Hepatocyte (in vitro differentiated cells): ENCODE measurements around the gene CRADD. TPM values are rescaled to one million over a fixed set of nuclear protein-coding genes. Genes with fewer than 3 reads are reported as not detected.

ENCODE experiments used
- DNase-seq: peaks from one replicate; pipeline ENCODE4 v3.0.0-alpha.2; 2016; ENCODE audit warnings: low spot score
- H2AFZ ChIP-seq: fragments of 200-600 bp; sonication (generic); 2 replicates; pipeline ENCODE4 v1.6.0; 2016; ENCODE audit warnings: antibody characterized with exemption, mild to moderate bottlenecking
- H3K27ac ChIP-seq: fragments of 200-600 bp; sonication (generic); 2 replicates; pipeline ENCODE4 v1.5.1; 2016; ENCODE audit warnings: mild to moderate bottlenecking
- H3K27me3 ChIP-seq: fragments of 200-600 bp; sonication (generic); 2 replicates; pipeline ENCODE4 v1.6.1; 2016
- H3K36me3 ChIP-seq: fragments of 200-600 bp; sonication (generic); replicated peaks from 2 replicates; pipeline ENCODE4 v1.5.1; 2016; ENCODE audit warnings: low read depth; ENCODE audit not compliant: insufficient read depth
- H3K4me1 ChIP-seq: fragments of 200-600 bp; sonication (generic); 2 replicates; pipeline ENCODE4 v1.5.1; 2016; ENCODE audit warnings: mild to moderate bottlenecking, moderate library complexity; ENCODE audit not compliant: insufficient read depth
- H3K4me2 ChIP-seq: fragments of 200-600 bp; sonication (generic); 2 replicates; pipeline ENCODE4 v1.6.0; 2016
- H3K4me3 ChIP-seq: fragments of 200-600 bp; sonication (generic); 2 replicates; pipeline ENCODE4 v1.5.1; 2016; ENCODE audit warnings: mild to moderate bottlenecking
- H3K79me2 ChIP-seq: fragments of 200-600 bp; sonication (generic); 2 replicates; pipeline ENCODE4 v1.6.0; 2017; ENCODE audit warnings: mild to moderate bottlenecking
- H3K9me2 ChIP-seq: fragments of 200-600 bp; sonication (generic); replicated peaks from 2 replicates; pipeline ENCODE4 v1.6.0; 2017; ENCODE audit warnings: mild to moderate bottlenecking; ENCODE audit not compliant: insufficient read depth
- H3K9me3 ChIP-seq: fragments of 200-600 bp; sonication (generic); 2 replicates; pipeline ENCODE4 v1.5.1; 2016; ENCODE audit warnings: low read depth, mild to moderate bottlenecking
- H4K20me1 ChIP-seq: fragments of 200-600 bp; sonication (generic); 2 replicates; pipeline ENCODE4 v1.6.0; 2016; ENCODE audit warnings: mild to moderate bottlenecking; ENCODE audit not compliant: insufficient read depth, poor library complexity, severe bottlenecking
- EZH2 ChIP-seq: fragments of 200-600 bp; sonication (generic); IDR thresholded peaks from 2 replicates; pipeline ENCODE4 v1.6.1; 2016; ENCODE audit warnings: antibody characterized with exemption, mild to moderate bottlenecking, borderline replicate concordance
- EZH2phosphoT487 ChIP-seq: fragments of 200-600 bp; sonication (generic); IDR thresholded peaks from one replicate; pipeline ENCODE4 v1.6.1; 2018; ENCODE audit warnings: antibody characterized with exemption, mild to moderate bottlenecking, low read depth, moderate library complexity; ENCODE audit not compliant: unreplicated experiment, severe bottlenecking
- WGBS: methylation state at CpG from one replicate; pipeline ENCODE4 v1.1.6; 2016; ENCODE audit warnings: low lambda C conversion rate; ENCODE audit errors: missing lambda C conversion rate; 5-methylcytosine and 5-hydroxymethylcytosine counted together
- polyA plus RNA-seq: library from polyadenylated mRNA; unstranded; fragments of >200 nt; fragmentation: Nextera tagmentation; extraction: Ambion mirVana; gene quantifications from 2 replicates; pipeline ENCODE4 v1.2.1, GENCODE V29; 2016
- total RNA-seq: library from RNA; depleted of rRNA; stranded (reverse); fragments of >200 nt; gene quantifications from 2 replicates; pipeline ENCODE4 v1.2.3, GENCODE V29; 2014
- TF ChIP-seq, protein P1 (sequence below): fragments of 200-600 bp; sonication (generic); IDR thresholded peaks from 2 replicates; pipeline ENCODE4 v1.5.1; 2016; ENCODE audit warnings: antibody characterized with exemption, mild to moderate bottlenecking; ENCODE audit not compliant: poor library complexity

The CRADD gene
- total and polyA plus RNA-seq, 2 experiments from 2014 or later: 19.5 to 27.3 TPM

- no peak for DNase-seq
- Histone ChIP-seq H3K27ac (no peak overlapping the region), H3K79me2 (no peaks in the 10 kb centered on the region), H3K9me2 (no peaks in the 10 kb centered on the region), H3K9me3 (no peaks in the 10 kb centered on the region), H2AFZ (no peak overlapping the region), H3K27me3 (no peaks in the 10 kb centered on the region), H3K4me2 (no peak overlapping the region), H3K4me3 (no peak overlapping the region), H4K20me1 (no peaks in the 10 kb centered on the region), H3K4me1 (peaks cover 21% of the 10 kb centered on the region), H3K36me3 (no peaks in the 10 kb centered on the region)
- TF ChIP-seq, protein P1, sequence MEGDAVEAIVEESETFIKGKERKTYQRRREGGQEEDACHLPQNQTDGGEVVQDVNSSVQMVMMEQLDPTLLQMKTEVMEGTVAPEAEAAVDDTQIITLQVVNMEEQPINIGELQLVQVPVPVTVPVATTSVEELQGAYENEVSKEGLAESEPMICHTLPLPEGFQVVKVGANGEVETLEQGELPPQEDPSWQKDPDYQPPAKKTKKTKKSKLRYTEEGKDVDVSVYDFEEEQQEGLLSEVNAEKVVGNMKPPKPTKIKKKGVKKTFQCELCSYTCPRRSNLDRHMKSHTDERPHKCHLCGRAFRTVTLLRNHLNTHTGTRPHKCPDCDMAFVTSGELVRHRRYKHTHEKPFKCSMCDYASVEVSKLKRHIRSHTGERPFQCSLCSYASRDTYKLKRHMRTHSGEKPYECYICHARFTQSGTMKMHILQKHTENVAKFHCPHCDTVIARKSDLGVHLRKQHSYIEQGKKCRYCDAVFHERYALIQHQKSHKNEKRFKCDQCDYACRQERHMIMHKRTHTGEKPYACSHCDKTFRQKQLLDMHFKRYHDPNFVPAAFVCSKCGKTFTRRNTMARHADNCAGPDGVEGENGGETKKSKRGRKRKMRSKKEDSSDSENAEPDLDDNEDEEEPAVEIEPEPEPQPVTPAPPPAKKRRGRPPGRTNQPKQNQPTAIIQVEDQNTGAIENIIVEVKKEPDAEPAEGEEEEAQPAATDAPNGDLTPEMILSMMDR: no peak
- no peak for TF ChIP-seq EZH2
- no peak for TF ChIP-seq EZH2phosphoT487
- WGBS: 66% methylated on average over 2 of the region's 2 CpGs
Observed at GRCh38 chr12:93807354-93807753, 130.2 kb downstream of the CRADD start.

GRCh38 chr12:93808169-93808899, 131.2 kb downstream of the CRADD start:
- Histone ChIP-seq H3K27ac (peak overlapping the region; percentile 92), H3K36me3 (no peaks in the 10 kb centered on the region), H3K27me3 (no peaks in the 10 kb centered on the region), H3K4me2 (no peak overlapping the region), H3K4me1 (peaks cover 16% of the 10 kb centered on the region), H3K9me3 (no peaks in the 10 kb centered on the region), H3K4me3 (no peak overlapping the region), H3K79me2 (no peaks in the 10 kb centered on the region), H3K9me2 (no peaks in the 10 kb centered on the region), H2AFZ (no peak overlapping the region), H4K20me1 (no peaks in the 10 kb centered on the region)
- WGBS: 91% methylated on average over 6 of the region's 6 CpGs
- no peak for DNase-seq
- TF ChIP-seq EZH2phosphoT487: no peak
- no peak for TF ChIP-seq EZH2
- TF ChIP-seq, protein P1: no peak

DNA sequence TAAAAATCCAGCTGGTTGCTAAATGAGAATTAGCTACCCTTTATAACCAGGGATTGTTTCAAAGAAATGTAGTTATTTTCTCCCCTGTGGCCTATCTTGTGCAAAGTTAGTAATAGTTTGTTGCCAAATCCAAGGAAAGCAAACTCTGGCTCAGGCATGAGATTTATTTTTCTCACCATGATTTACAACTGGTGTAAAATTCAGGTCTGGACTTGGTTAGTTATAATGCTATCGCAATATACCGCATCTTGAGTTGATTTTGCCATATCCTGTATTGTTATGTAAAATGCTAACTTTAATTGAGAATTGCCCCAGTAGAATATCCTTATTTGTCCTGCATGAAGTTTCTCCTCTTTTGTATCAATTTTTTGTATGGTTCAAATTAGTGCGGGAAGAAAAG, 135.5 kb downstream of the CRADD start:
- Histone ChIP-seq H4K20me1 (no peaks in the 10 kb centered on the region), H3K36me3 (no peaks in the 10 kb centered on the region), H2AFZ (no peak overlapping the region), H3K9me2 (no peaks in the 10 kb centered on the region), H3K9me3 (no peaks in the 10 kb centered on the region), H3K4me3 (no peak overlapping the region), H3K27me3 (no peaks in the 10 kb centered on the region), H3K79me2 (no peaks in the 10 kb centered on the region), H3K4me2 (peak overlapping the region; percentile 23), H3K27ac (peak overlapping the region; percentile 92), H3K4me1 (peaks cover 21% of the 10 kb centered on the region)
- 74% methylated on average over 3 of the region's 3 CpGs for WGBS
- no peak for DNase-seq
- TF ChIP-seq, protein P1: no peak
- TF ChIP-seq EZH2phosphoT487 (no peak), EZH2 (no peak)
